ENCODE measurements around the gene CD209. TPM values are rescaled to one million over a fixed set of nuclear protein-coding genes. Genes with fewer than 3 reads are reported as not detected.

CD209 gene
- polyA plus RNA-seq, 4 donors = 0.67 to 13.6 (median 3.3) TPM

- FAIRE-seq = no peak
- no peak overlapping the region for H3K4me3 ChIP-seq (ENCODE audit: low read depth in 1 of 3, low read length in 3 of 3)
- peaks cover 0 to 5% (median 0%) of the 10 kb centered on the region in 3 donors for H3K27me3 ChIP-seq (ENCODE audit: control insufficient read depth in 3 of 3, insufficient read depth in 3 of 3, low read length in 3 of 3)
- 70 to 76% (median 74%) methylated on average over 6 of the region's 6 CpGs for WGBS, 3 donors
- no peaks in the 10 kb centered on the region for H3K9me3 ChIP-seq (ENCODE audit: control insufficient read depth in 2 of 2, insufficient read depth in 1 of 2, low read depth in 1 of 2, low read length in 1 of 2)
- DNase-seq = no peak
- no peaks in the 10 kb centered on the region for H3K36me3 ChIP-seq (ENCODE audit: control insufficient read depth in 3 of 3, insufficient read depth in 2 of 3, low read depth in 1 of 3, low read length in 3 of 3)
- H3K27ac ChIP-seq (ENCODE audit: low read depth in 1 of 3, low read length in 2 of 3) = no peak overlapping the region
- H3K4me1 ChIP-seq (ENCODE audit: control insufficient read depth in 3 of 3, insufficient read depth in 2 of 3, low read depth in 1 of 3, low read length in 2 of 3) = no peaks in the 10 kb centered on the region
Observed at GRCh38 chr19:7704280-7705060, 42.9 kb downstream of the CD209 start.

- FAIRE-seq = no peak
- H3K27me3 ChIP-seq (ENCODE audit: control insufficient read depth in 3 of 3, insufficient read depth in 3 of 3, low read length in 3 of 3) = peaks cover 0 to 15% (median 0%) of the 10 kb centered on the region in 3 donors
- WGBS, 3 donors = 58 to 69% (median 65%) methylated on average over 8 of the region's 8 CpGs
- DNase-seq = no peak
- no peak overlapping the region for H3K4me3 ChIP-seq (ENCODE audit: low read depth in 1 of 3, low read length in 3 of 3)
- H3K4me1 ChIP-seq (ENCODE audit: control insufficient read depth in 3 of 3, insufficient read depth in 2 of 3, low read depth in 1 of 3, low read length in 2 of 3) = no peaks in the 10 kb centered on the region
- no peaks in the 10 kb centered on the region for H3K9me3 ChIP-seq (ENCODE audit: control insufficient read depth in 2 of 2, insufficient read depth in 1 of 2, low read depth in 1 of 2, low read length in 1 of 2)
- no peaks in the 10 kb centered on the region for H3K36me3 ChIP-seq (ENCODE audit: control insufficient read depth in 3 of 3, insufficient read depth in 2 of 3, low read depth in 1 of 3, low read length in 3 of 3)
- no peak overlapping the region for H3K27ac ChIP-seq (ENCODE audit: low read depth in 1 of 3, low read length in 2 of 3)
Observed at GRCh38 chr19:7703332-7703731, 44.0 kb downstream of the CD209 start.

GRCh38 chr19:7701654-7702457 is 45.5 kb downstream of the CD209 start, which contains the start of gene FCER2:
FCER2 (minus strand) TSS chr19:7702131; CDS start chr19:7699760, 2,371 bp downstream.
- no peak within 1 kb of the TSS for H3K4me3 ChIP-seq (ENCODE audit: low read depth in 1 of 3, low read length in 3 of 3)
- H3K36me3 ChIP-seq (ENCODE audit: control insufficient read depth in 3 of 3, insufficient read depth in 2 of 3, low read depth in 1 of 3, low read length in 3 of 3) = no peaks in the 10 kb centered on the region
- DNase-seq (no peak), FAIRE-seq (no peak)
- H3K27ac ChIP-seq (ENCODE audit: low read depth in 1 of 3, low read length in 2 of 3) = no peak within 1 kb of the TSS
- H3K27me3 ChIP-seq (ENCODE audit: control insufficient read depth in 3 of 3, insufficient read depth in 3 of 3, low read length in 3 of 3) = peaks cover 0 to 16% (median 0%) of the 10 kb centered on the region in 3 donors
- WGBS, 3 donors = 50 to 55% (median 54%) methylated on average over 20 of the region's 20 CpGs
- H3K9me3 ChIP-seq (ENCODE audit: control insufficient read depth in 2 of 2, insufficient read depth in 1 of 2, low read depth in 1 of 2, low read length in 1 of 2) = no peaks in the 10 kb centered on the region
- H3K4me1 ChIP-seq (ENCODE audit: control insufficient read depth in 3 of 3, insufficient read depth in 2 of 3, low read depth in 1 of 3, low read length in 2 of 3) = no peaks in the 10 kb centered on the region

- H3K9me3 ChIP-seq (ENCODE audit: control insufficient read depth in 2 of 2, insufficient read depth in 1 of 2, low read depth in 1 of 2, low read length in 1 of 2) = no peaks in the 10 kb centered on the region
- 88 to 92% (median 89%) methylated on average over 12 of the region's 12 CpGs for WGBS, 3 donors
Observed at GRCh38 chr19:7701049-7701653, 46.2 kb downstream of the CD209 start.

GRCh38 chr19:7699417-7700401 is 47.6 kb downstream of the CD209 start:
- H3K36me3 ChIP-seq (ENCODE audit: control insufficient read depth in 3 of 3, insufficient read depth in 2 of 3, low read depth in 1 of 3, low read length in 3 of 3) = no peaks in the 10 kb centered on the region
- H3K27ac ChIP-seq (ENCODE audit: low read depth in 1 of 3, low read length in 2 of 3) = no peak overlapping the region
- peaks cover 0 to 16% (median 0%) of the 10 kb centered on the region in 3 donors for H3K27me3 ChIP-seq (ENCODE audit: control insufficient read depth in 3 of 3, insufficient read depth in 3 of 3, low read length in 3 of 3)
- H3K4me1 ChIP-seq (ENCODE audit: control insufficient read depth in 3 of 3, insufficient read depth in 2 of 3, low read depth in 1 of 3, low read length in 2 of 3) = no peaks in the 10 kb centered on the region
- 52 to 59% (median 55%) methylated on average over 15 of the region's 15 CpGs for WGBS, 3 donors
- FAIRE-seq (no peak), DNase-seq (no peak)
- no peak overlapping the region for H3K4me3 ChIP-seq (ENCODE audit: low read depth in 1 of 3, low read length in 3 of 3)
- H3K9me3 ChIP-seq (ENCODE audit: control insufficient read depth in 2 of 2, insufficient read depth in 1 of 2, low read depth in 1 of 2, low read length in 1 of 2) = no peaks in the 10 kb centered on the region

More at GRCh38 chr19:7701049-7701653, 46.2 kb downstream of the CD209 start:
- H3K27ac ChIP-seq (ENCODE audit: low read depth in 1 of 3, low read length in 2 of 3) = no peak overlapping the region
- no peak for FAIRE-seq
- H3K4me1 ChIP-seq (ENCODE audit: control insufficient read depth in 3 of 3, insufficient read depth in 2 of 3, low read depth in 1 of 3, low read length in 2 of 3) = no peaks in the 10 kb centered on the region
- no peaks in the 10 kb centered on the region for H3K36me3 ChIP-seq (ENCODE audit: control insufficient read depth in 3 of 3, insufficient read depth in 2 of 3, low read depth in 1 of 3, low read length in 3 of 3)
- no peak for DNase-seq
- H3K27me3 ChIP-seq (ENCODE audit: control insufficient read depth in 3 of 3, insufficient read depth in 3 of 3, low read length in 3 of 3) = peaks cover 0 to 16% (median 0%) of the 10 kb centered on the region in 3 donors
- H3K4me3 ChIP-seq (ENCODE audit: low read depth in 1 of 3, low read length in 3 of 3) = no peak overlapping the region

GRCh38 chr19:7699003-7699402 is 48.3 kb downstream of the CD209 start:
- Histone ChIP-seq H3K36me3 (ENCODE audit: control insufficient read depth in 3 of 3, insufficient read depth in 2 of 3, low read depth in 1 of 3, low read length in 3 of 3) (no peaks in the 10 kb centered on the region), H3K4me1 (ENCODE audit: control insufficient read depth in 3 of 3, insufficient read depth in 2 of 3, low read depth in 1 of 3, low read length in 2 of 3) (no peaks in the 10 kb centered on the region), H3K27ac (ENCODE audit: low read depth in 1 of 3, low read length in 2 of 3) (no peak overlapping the region), H3K4me3 (ENCODE audit: low read depth in 1 of 3, low read length in 3 of 3) (no peak overlapping the region), H3K9me3 (ENCODE audit: control insufficient read depth in 2 of 2, insufficient read depth in 1 of 2, low read depth in 1 of 2, low read length in 1 of 2) (no peaks in the 10 kb centered on the region), H3K27me3 (ENCODE audit: control insufficient read depth in 3 of 3, insufficient read depth in 3 of 3, low read length in 3 of 3) (peaks cover 0 to 16% (median 0%) of the 10 kb centered on the region in 3 donors)
- DNase-seq (no peak), FAIRE-seq (no peak)
- WGBS, 3 donors = 25 to 41% (median 30%) methylated on average over 2 of the region's 2 CpGs

- WGBS, 3 donors = 25 to 35% (median 30%) methylated on average over 7 to 11 of the region's 11 CpGs
- no peak for FAIRE-seq
- Histone ChIP-seq H3K36me3 (ENCODE audit: control insufficient read depth in 3 of 3, insufficient read depth in 2 of 3, low read depth in 1 of 3, low read length in 3 of 3) (no peaks in the 10 kb centered on the region), H3K9me3 (ENCODE audit: control insufficient read depth in 2 of 2, insufficient read depth in 1 of 2, low read depth in 1 of 2, low read length in 1 of 2) (no peaks in the 10 kb centered on the region), H3K4me3 (ENCODE audit: low read depth in 1 of 3, low read length in 3 of 3) (no peak overlapping the region), H3K27ac (ENCODE audit: low read depth in 1 of 3, low read length in 2 of 3) (no peak overlapping the region), H3K4me1 (ENCODE audit: control insufficient read depth in 3 of 3, insufficient read depth in 2 of 3, low read depth in 1 of 3, low read length in 2 of 3) (no peaks in the 10 kb centered on the region), H3K27me3 (ENCODE audit: control insufficient read depth in 3 of 3, insufficient read depth in 3 of 3, low read length in 3 of 3) (peaks cover 0 to 16% (median 0%) of the 10 kb centered on the region in 3 donors)
- DNase-seq = no peak
Observed at GRCh38 chr19:7698583-7698982, 48.8 kb downstream of the CD209 start.

All from small intestine (tissue), 7 donors.